ENCODE measurements around the gene CPAMD8. TPM values are rescaled to one million over a fixed set of nuclear protein-coding genes. Genes with fewer than 3 reads are reported as not detected.
"Not testable (repeated sequence)": the region's sequence is repeated elsewhere in the genome, so short reads cannot be mapped to it uniquely, and the experiment has no call there.

Gene CPAMD8
- total and polyA plus RNA-seq, 2 donors (not counting 3 experiments of a cell fraction or from before 2014, with no cell fraction given): 2.2 to 3.9 TPM

DNA sequence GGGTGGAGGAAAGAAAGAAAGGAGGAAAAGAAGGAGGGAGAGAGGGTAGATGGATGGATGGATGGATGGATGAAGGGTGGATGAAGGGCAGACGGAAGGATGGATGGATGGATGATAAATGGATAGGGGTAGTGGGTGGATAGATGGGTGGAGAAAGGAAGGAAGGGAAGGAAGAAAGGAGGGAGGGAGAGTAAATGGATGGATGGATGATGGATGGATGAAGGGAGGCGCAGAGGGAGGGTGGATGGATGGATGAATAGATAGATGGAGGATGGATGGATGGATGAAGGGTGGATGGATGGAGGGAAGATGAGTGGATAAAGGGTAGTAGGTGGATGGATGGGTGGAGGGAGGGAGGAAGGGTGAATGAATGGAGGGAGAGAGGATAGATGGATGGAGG lies 41.2 kb downstream of the CPAMD8 start:
- TF ChIP-seq EZH2 (IDR thresholded peaks at IDR 0.05; ENCODE audit: borderline replicate concordance, low read depth, low read length, severe bottlenecking): no peak
- no peak for TF ChIP-seq GATA2 (IDR thresholded peaks at IDR 0.05; ENCODE audit: insufficient read depth, insufficient read length, low read depth, low read length)
- TF ChIP-seq, protein P1, sequence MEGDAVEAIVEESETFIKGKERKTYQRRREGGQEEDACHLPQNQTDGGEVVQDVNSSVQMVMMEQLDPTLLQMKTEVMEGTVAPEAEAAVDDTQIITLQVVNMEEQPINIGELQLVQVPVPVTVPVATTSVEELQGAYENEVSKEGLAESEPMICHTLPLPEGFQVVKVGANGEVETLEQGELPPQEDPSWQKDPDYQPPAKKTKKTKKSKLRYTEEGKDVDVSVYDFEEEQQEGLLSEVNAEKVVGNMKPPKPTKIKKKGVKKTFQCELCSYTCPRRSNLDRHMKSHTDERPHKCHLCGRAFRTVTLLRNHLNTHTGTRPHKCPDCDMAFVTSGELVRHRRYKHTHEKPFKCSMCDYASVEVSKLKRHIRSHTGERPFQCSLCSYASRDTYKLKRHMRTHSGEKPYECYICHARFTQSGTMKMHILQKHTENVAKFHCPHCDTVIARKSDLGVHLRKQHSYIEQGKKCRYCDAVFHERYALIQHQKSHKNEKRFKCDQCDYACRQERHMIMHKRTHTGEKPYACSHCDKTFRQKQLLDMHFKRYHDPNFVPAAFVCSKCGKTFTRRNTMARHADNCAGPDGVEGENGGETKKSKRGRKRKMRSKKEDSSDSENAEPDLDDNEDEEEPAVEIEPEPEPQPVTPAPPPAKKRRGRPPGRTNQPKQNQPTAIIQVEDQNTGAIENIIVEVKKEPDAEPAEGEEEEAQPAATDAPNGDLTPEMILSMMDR (IDR thresholded peaks at IDR 0.05; ENCODE audit: extremely low read depth in 1 of 2, insufficient read depth in 1 of 2, low read depth in 1 of 2, low read length in 2 of 2): no peak
- no peak for TF ChIP-seq MYC (IDR thresholded peaks at IDR 0.05; ENCODE audit: low read depth, low read length)
- no peaks in the 10 kb centered on the region for H3K9me3 ChIP-seq (replicated peaks; ENCODE audit: control insufficient read depth, insufficient read depth, low read length)
- H2AFZ ChIP-seq (ENCODE audit: low read depth, low read length): no peak overlapping the region
- BruUV-seq (replicated peaks): no TSS peak
- no peaks in the 10 kb centered on the region for H3K4me1 ChIP-seq (ENCODE audit: control insufficient read depth, extremely low read depth, insufficient read depth, low read length)
- dilution Hi-C loops (cut with MboI; ENCODE audit: extremely low pct_ligation_motif_present, low sequenced_read_pairs): no loop called here
- no peak for FAIRE-seq
- H3K79me2 ChIP-seq (ENCODE audit: control insufficient read depth, insufficient read depth, low read length): no peaks in the 10 kb centered on the region
- H3K36me3 ChIP-seq (ENCODE audit: control insufficient read depth in 2 of 2, extremely low read depth in 1 of 2, insufficient read depth in 2 of 2, low read length in 2 of 2): no peaks in the 10 kb centered on the region
- H3K9ac ChIP-seq (replicated peaks; ENCODE audit: extremely low read depth, insufficient read depth, low read length): no peak overlapping the region
- no peak overlapping the region for H3K4me3 ChIP-seq (replicated peaks in 1 of 3; ENCODE audit: insufficient read depth in 1 of 3, low read depth in 1 of 3, low read length in 3 of 3)
- no peaks in the 10 kb centered on the region for H3K9me1 ChIP-seq (replicated peaks; ENCODE audit: control insufficient read depth, extremely low read depth, insufficient read depth, low read length)
- POLR2A ChIA-PET: no interaction called here
- no peak overlapping the region for H3K27ac ChIP-seq (ENCODE audit: insufficient read depth, low read depth, low read length)
- no peaks in the 10 kb centered on the region for H4K20me1 ChIP-seq (replicated peaks; ENCODE audit: control insufficient read depth, extremely low read depth, insufficient read depth, low read length)
- H3K27me3 ChIP-seq (ENCODE audit: control insufficient read depth in 2 of 2, insufficient read depth in 2 of 2, low read length in 2 of 2): no peaks in the 10 kb centered on the region
- intact Hi-C loops (cut with micrococcal nuclease): no loop called here
- DNase-seq (ENCODE audit: low read depth, low spot score): no peak
- H3K4me2 ChIP-seq (ENCODE audit: insufficient read depth, low read length): no peak overlapping the region
- CTCF ChIA-PET: no interaction called here

DNA sequence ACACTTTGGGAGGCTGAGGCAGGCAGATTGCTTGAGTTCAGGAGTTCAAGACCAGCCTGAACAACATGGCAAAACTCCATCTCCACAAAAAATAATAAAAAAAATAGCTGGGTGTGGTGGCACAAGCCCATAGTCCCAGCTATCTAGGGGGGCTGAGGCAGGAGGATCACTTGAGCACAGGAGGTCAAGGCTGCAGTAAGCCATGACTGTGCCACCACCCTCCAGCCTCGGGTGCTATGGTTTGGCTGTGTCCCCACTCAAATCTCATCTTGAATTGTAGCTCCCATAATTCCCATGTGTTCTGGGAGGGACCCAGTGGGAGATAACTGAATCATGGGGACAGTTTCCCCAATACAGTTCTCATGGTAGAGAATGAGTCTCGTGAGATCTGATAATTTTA lies 44.0 kb downstream of the CPAMD8 start:
- H3K4me3 ChIP-seq (replicated peaks in 1 of 3; ENCODE audit: insufficient read depth in 1 of 3, low read depth in 1 of 3, low read length in 3 of 3); POLR2A ChIA-PET; H3K27ac ChIP-seq (ENCODE audit: insufficient read depth, low read depth, low read length); FAIRE-seq; H3K36me3 ChIP-seq (ENCODE audit: control insufficient read depth in 2 of 2, extremely low read depth in 1 of 2, insufficient read depth in 2 of 2, low read length in 2 of 2); H3K27me3 ChIP-seq (ENCODE audit: control insufficient read depth in 2 of 2, insufficient read depth in 2 of 2, low read length in 2 of 2); H3K9me1 ChIP-seq (replicated peaks; ENCODE audit: control insufficient read depth, extremely low read depth, insufficient read depth, low read length); intact Hi-C loops (cut with micrococcal nuclease); H3K9ac ChIP-seq (replicated peaks; ENCODE audit: extremely low read depth, insufficient read depth, low read length); DNase-seq (ENCODE audit: low read depth, low spot score); dilution Hi-C loops (cut with MboI; ENCODE audit: extremely low pct_ligation_motif_present, low sequenced_read_pairs); H3K4me2 ChIP-seq (ENCODE audit: insufficient read depth, low read length); H3K79me2 ChIP-seq (ENCODE audit: control insufficient read depth, insufficient read depth, low read length); BruUV-seq (replicated peaks); H3K4me1 ChIP-seq (ENCODE audit: control insufficient read depth, extremely low read depth, insufficient read depth, low read length); H2AFZ ChIP-seq (ENCODE audit: low read depth, low read length); H4K20me1 ChIP-seq (replicated peaks; ENCODE audit: control insufficient read depth, extremely low read depth, insufficient read depth, low read length); H3K9me3 ChIP-seq (replicated peaks; ENCODE audit: control insufficient read depth, insufficient read depth, low read length): not testable (repeated sequence)
- CTCF ChIA-PET: interaction anchor here (0.9 to 1.1 kb wide), 2 partner anchors 70 to 211 kb away, joined by 3 to 4 read pairs; no protein-coding TSS in a partner anchor

Measured in endothelial cell of umbilical vein (primary cell).